Measurements from ENCODE around the gene ART1. TPM values are rescaled to one million over a fixed set of nuclear protein-coding genes. Genes with fewer than 3 reads are reported as not detected.

The ART1 gene
- total RNA-seq, 1 donor from 2014 or later, result not detected

DNA sequence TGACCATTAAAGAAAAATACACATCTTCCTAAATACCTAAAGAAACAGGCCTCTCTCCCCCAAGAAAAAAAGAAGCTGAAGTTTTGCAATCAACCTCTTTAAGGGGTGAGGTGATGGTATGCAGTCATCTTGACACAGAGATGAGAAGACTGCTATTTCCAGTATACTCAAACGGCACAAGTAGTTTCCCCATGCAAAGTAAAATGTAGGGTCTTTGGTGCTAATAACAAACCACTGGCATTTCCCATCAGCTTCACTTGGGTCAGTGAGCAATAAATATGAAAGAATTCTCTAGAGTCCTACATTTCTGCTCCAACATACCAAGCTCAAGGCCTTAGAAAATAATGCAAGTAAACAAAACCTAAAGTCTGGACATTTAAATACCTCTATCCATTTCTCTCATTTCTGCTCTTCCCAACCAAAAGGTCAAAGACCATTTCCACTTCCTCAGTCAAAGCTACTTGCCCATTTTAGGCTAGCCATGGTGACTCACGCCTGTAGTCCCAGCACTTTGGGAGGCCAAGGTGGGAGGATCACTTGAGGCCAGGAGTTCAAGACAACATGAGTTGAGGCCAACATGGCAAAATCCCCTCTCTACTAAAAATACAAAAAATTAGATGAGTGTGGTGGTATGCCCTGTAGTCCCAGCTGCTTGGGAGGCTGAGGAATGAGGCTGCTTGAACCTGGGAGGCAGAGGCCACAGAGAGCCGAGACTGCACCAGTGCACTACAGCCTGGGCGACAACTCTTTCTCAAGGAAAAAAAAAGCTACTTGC lies 65.7 kb downstream of the ART1 start:
- no peak for DNase-seq (ENCODE audit: low read depth, low spot score)
- TF ChIP-seq, protein P1, sequence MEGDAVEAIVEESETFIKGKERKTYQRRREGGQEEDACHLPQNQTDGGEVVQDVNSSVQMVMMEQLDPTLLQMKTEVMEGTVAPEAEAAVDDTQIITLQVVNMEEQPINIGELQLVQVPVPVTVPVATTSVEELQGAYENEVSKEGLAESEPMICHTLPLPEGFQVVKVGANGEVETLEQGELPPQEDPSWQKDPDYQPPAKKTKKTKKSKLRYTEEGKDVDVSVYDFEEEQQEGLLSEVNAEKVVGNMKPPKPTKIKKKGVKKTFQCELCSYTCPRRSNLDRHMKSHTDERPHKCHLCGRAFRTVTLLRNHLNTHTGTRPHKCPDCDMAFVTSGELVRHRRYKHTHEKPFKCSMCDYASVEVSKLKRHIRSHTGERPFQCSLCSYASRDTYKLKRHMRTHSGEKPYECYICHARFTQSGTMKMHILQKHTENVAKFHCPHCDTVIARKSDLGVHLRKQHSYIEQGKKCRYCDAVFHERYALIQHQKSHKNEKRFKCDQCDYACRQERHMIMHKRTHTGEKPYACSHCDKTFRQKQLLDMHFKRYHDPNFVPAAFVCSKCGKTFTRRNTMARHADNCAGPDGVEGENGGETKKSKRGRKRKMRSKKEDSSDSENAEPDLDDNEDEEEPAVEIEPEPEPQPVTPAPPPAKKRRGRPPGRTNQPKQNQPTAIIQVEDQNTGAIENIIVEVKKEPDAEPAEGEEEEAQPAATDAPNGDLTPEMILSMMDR (conservative IDR thresholded peaks at IDR 0.05), result no peak
- no peaks in the 10 kb centered on the region for H3K27me3 Mint-ChIP-seq (ENCODE audit: low read depth)
- H3K9me3 Mint-ChIP-seq, result no peaks in the 10 kb centered on the region
- no peak overlapping the region for H3K4me3 Mint-ChIP-seq
- H3K36me3 Mint-ChIP-seq (ENCODE audit: low read depth), result peaks cover 11% of the 10 kb centered on the region
- H3K4me1 Mint-ChIP-seq, result no peaks in the 10 kb centered on the region
- no peak overlapping the region for H3K27ac Mint-ChIP-seq (ENCODE audit: unreplicated experiment)

DNA sequence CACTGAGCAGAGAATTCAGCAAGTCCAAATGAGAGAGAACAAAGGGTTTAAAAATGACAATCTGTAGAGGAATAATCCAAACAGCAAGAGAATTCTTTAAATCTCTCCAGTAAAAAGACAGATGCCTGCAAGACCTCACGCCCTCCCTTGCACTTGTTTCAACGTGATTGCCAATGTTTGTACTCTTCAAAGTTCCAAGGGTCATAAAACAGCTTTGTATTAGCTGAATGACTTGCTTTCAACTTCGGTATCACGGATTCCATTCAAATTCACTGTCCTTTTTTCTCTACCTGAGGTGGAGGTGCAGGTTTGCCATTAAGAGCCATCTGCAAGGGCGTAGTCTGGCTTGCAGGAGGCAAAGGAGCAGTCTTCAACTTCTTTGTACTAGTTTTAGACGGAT lies 67.3 kb downstream of the ART1 start:
- no peak overlapping the region for H3K4me3 Mint-ChIP-seq
- H3K36me3 Mint-ChIP-seq (ENCODE audit: low read depth), result peaks cover 8% of the 10 kb centered on the region
- no peaks in the 10 kb centered on the region for H3K27me3 Mint-ChIP-seq (ENCODE audit: low read depth)
- H3K4me1 Mint-ChIP-seq, result no peaks in the 10 kb centered on the region
- no peak overlapping the region for H3K27ac Mint-ChIP-seq (ENCODE audit: unreplicated experiment)
- no peak for DNase-seq (ENCODE audit: low read depth, low spot score)
- TF ChIP-seq, protein P1 (conservative IDR thresholded peaks at IDR 0.05), result no peak
- no peaks in the 10 kb centered on the region for H3K9me3 Mint-ChIP-seq

Other genes starting within 250 kb of the ART1 start
- gene ART5, start 3.1 kb upstream of the ART1 start, total RNA-seq, result 1.3 and 1.4 TPM in 2 replicates
- 3.0 and 3.1 TPM in 2 replicates for gene CHRNA10, start 26.3 kb downstream of the ART1 start, total RNA-seq
- gene NUP98, start 152.4 kb downstream of the ART1 start, total RNA-seq, result 96.8 and 104 TPM in 2 replicates
- gene PGAP2, start 163.4 kb downstream of the ART1 start, total RNA-seq, result 34.8 and 39.5 TPM in 2 replicates
- 24.8 and 25.0 TPM in 2 replicates for gene RHOG, start 195.8 kb downstream of the ART1 start, total RNA-seq
- gene STIM1, start 210.5 kb downstream of the ART1 start, total RNA-seq, result 22.3 and 24.4 TPM in 2 replicates